ENCODE data around the gene ACMSD. TPM values are rescaled to one million over a fixed set of nuclear protein-coding genes. Genes with fewer than 3 reads are reported as not detected.
"Not testable (repeated sequence)": the region's sequence is repeated elsewhere in the genome, so short reads cannot be mapped to it uniquely, and the experiment has no call there.

ACMSD gene
- polyA plus RNA-seq, 1 of the 3 experiments (the other 2 are of a cell fraction), result not detected

DNA sequence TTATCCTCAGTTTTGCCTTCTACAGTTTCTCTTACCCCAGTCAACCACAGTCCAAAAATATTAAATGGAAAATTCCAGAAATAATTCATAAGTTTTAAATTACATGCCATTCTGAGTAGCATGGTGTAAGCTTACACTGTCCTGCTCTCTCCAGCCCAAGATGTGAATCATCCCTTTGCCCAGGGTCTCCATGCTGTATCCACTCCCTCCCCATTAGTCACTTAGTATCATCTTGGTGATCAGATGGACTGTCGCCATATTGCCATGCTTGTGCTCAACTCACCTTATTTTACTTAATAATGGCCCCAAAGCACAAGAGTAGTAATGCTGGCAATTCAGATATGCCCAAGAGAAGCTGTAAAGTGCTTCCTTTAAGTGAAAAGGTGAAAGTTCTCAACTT, 61.7 kb downstream of the ACMSD start:
- Histone ChIP-seq H3K27ac (ENCODE audit: low read depth in 2 of 2, low read length in 1 of 2) (0 out of 4 replicates have a peak overlapping the region, but pooled peaks of 1 of the 2 experiments have one; percentile 19), H3K36me3 (replicated peaks in 1 of 2; ENCODE audit: control insufficient read depth in 1 of 2, insufficient read depth in 2 of 2, low read length in 1 of 2) (no peaks in the 10 kb centered on the region), H3K4me1 (ENCODE audit: control insufficient read depth in 1 of 2, insufficient read depth in 2 of 2, low read depth in 1 of 2, low read length in 1 of 2) (no peaks in the 10 kb centered on the region; a peak in 1 of 4 replicates), H3K4me3 (ENCODE audit: low read depth in 2 of 2, low read length in 1 of 2) (no peak overlapping the region), H3K9ac (no peak overlapping the region), H3K4me2 (no peak overlapping the region; the same call in 1 of the 2 replicates), H2AFZ (ENCODE audit: low read depth) (peak overlapping the region; percentile 92), H3F3A (replicated peaks; ENCODE audit: insufficient read depth) (peaks cover 10% of the 10 kb centered on the region), H3K9me2 (no peaks in the 10 kb centered on the region), H3K27me3 (ENCODE audit: insufficient read depth) (no peaks in the 10 kb centered on the region), H3K9me3 (no peaks in the 10 kb centered on the region), H4K20me1 (ENCODE audit: insufficient read depth) (no peaks in the 10 kb centered on the region), H3K79me2 (ENCODE audit: insufficient read depth) (no peaks in the 10 kb centered on the region)
- DNase-seq, result no peak
- CTCF ChIA-PET, result interaction anchor here (0.9 to 1.9 kb wide), 3 partner anchors 9 to 440 kb away, joined by 3 to 5 read pairs (median 3); no protein-coding TSS in a partner anchor
- TF ChIP-seq SIN3A (IDR thresholded peaks at IDR 0.05; ENCODE audit: borderline replicate concordance, low read depth, low read length) (no peak), FOSL2 (IDR thresholded peaks at IDR 0.05; ENCODE audit: borderline replicate concordance, low read depth) (peak; percentile 63; the same call in 1 of the 2 replicates), GATA2 (CRISPR knock-in tag; IDR thresholded peaks at IDR 0.05) (no peak), JUND (IDR thresholded peaks at IDR 0.05) (peak; percentile 26; the same call in 1 of the 2 replicates), TCF12 (IDR thresholded peaks at IDR 0.05) (peak; percentile 26; the same call in 1 of the 2 replicates), EP300 (IDR thresholded peaks at IDR 0.05; ENCODE audit: borderline replicate concordance in 1 of 2, low read depth in 1 of 2, low read length in 1 of 2) (peak in 1 of 2 experiments; percentile 34; a peak in 1 of 4 replicates), RAD21 (IDR thresholded peaks at IDR 0.05; ENCODE audit: low read length) (no peak), RCOR1 (IDR thresholded peaks at IDR 0.05; ENCODE audit: low read length) (no peak), NFIC (IDR thresholded peaks at IDR 0.05; ENCODE audit: borderline replicate concordance) (no peak), YY1 (IDR thresholded peaks at IDR 0.05; ENCODE audit: low read depth) (peak; percentile 67; the same call in 1 of the 2 replicates)
- TF ChIP-seq, protein P1, sequence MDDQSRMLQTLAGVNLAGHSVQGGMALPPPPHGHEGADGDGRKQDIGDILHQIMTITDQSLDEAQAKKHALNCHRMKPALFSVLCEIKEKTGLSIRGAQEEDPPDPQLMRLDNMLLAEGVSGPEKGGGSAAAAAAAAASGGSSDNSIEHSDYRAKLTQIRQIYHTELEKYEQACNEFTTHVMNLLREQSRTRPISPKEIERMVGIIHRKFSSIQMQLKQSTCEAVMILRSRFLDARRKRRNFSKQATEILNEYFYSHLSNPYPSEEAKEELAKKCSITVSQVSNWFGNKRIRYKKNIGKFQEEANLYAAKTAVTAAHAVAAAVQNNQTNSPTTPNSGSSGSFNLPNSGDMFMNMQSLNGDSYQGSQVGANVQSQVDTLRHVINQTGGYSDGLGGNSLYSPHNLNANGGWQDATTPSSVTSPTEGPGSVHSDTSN (IDR thresholded peaks at IDR 0.05), result peak; percentile 21; the same call in 1 of the 2 replicates
- 44% methylated on average over 1 of the region's 1 CpG for WGBS (ENCODE audit: low lambda C conversion rate)
- POLR2A ChIA-PET, result no interaction called here

DNA sequence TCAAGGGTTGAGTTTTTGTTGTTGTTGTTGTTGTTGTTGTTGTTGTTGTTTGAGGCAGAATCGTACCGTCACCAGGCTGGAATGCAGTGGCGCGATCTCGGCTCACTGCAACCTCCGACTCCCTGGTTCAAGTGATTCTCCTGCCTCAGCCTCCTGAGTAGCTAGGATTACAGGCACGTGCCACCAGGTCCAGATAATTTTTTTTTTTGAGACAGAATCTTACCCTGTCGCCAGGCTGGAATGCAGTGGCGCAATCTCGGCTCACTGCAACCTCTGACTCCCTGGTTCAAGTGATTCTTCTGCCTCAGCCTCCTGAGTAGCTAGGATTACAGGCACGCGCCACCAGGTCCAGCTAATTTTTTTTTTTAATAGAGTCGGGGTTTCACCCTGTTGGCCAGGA, 65.3 kb downstream of the ACMSD start:
- H3K4me3 ChIP-seq (ENCODE audit: low read depth in 2 of 2, low read length in 1 of 2); H3K9me3 ChIP-seq; H3K4me1 ChIP-seq (ENCODE audit: control insufficient read depth in 1 of 2, insufficient read depth in 2 of 2, low read depth in 1 of 2, low read length in 1 of 2); H3F3A ChIP-seq (replicated peaks; ENCODE audit: insufficient read depth); H2AFZ ChIP-seq (ENCODE audit: low read depth); H3K79me2 ChIP-seq (ENCODE audit: insufficient read depth); H3K36me3 ChIP-seq (replicated peaks in 1 of 2; ENCODE audit: control insufficient read depth in 1 of 2, insufficient read depth in 2 of 2, low read length in 1 of 2); H3K27ac ChIP-seq (ENCODE audit: low read depth in 2 of 2, low read length in 1 of 2); DNase-seq; H4K20me1 ChIP-seq (ENCODE audit: insufficient read depth); H3K4me2 ChIP-seq; POLR2A ChIA-PET; H3K27me3 ChIP-seq (ENCODE audit: insufficient read depth); H3K9me2 ChIP-seq; H3K9ac ChIP-seq: not testable (repeated sequence)
- WGBS (ENCODE audit: low lambda C conversion rate), result 82% methylated on average over 13 of the region's 13 CpGs
- CTCF ChIA-PET, result interaction anchor here (1.4 kb wide), 1 partner anchor 453 kb away, joined by 4 read pairs; no protein-coding TSS in a partner anchor

DNA sequence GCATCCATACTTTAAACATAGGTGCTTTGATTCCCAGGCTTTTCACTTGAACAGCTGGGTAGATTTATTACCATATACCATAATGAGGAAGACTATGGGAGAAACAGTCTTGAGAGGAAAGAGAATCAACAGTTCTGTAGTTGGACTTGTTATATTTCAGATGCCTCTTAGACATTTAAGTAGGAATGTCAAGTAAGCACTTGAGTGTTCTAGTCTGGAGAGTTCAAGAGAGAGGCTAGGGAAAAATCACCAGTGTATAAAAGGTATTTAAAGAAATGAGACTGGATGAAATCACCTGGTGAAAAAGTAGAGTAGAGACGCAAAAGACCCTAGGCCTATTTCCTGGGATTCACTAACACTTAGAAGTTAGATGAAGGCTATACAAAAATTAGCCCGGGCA, 66.8 kb downstream of the ACMSD start:
- no peak overlapping the region for H3K4me2 ChIP-seq
- ChIA-PET CTCF (no interaction called here), POLR2A (no interaction called here)
- H3K79me2 ChIP-seq (ENCODE audit: insufficient read depth), result no peaks in the 10 kb centered on the region
- H3K4me1 ChIP-seq (ENCODE audit: control insufficient read depth in 1 of 2, insufficient read depth in 2 of 2, low read depth in 1 of 2, low read length in 1 of 2), result no peaks in the 10 kb centered on the region; a peak in 1 of 4 replicates
- WGBS (ENCODE audit: low lambda C conversion rate), result 89% methylated on average over 2 of the region's 2 CpGs
- no peak overlapping the region for H2AFZ ChIP-seq (ENCODE audit: low read depth)
- H3K9ac ChIP-seq, result no peak overlapping the region
- no peaks in the 10 kb centered on the region for H3K36me3 ChIP-seq (replicated peaks in 1 of 2; ENCODE audit: control insufficient read depth in 1 of 2, insufficient read depth in 2 of 2, low read length in 1 of 2)
- no peak for DNase-seq
- H3K9me2 ChIP-seq, result no peaks in the 10 kb centered on the region
- no peaks in the 10 kb centered on the region for H4K20me1 ChIP-seq (ENCODE audit: insufficient read depth)
- no peaks in the 10 kb centered on the region for H3K27me3 ChIP-seq (ENCODE audit: insufficient read depth)
- no peak overlapping the region for H3K27ac ChIP-seq (ENCODE audit: low read depth in 2 of 2, low read length in 1 of 2)
- no peaks in the 10 kb centered on the region for H3K9me3 ChIP-seq
- no peak overlapping the region for H3K4me3 ChIP-seq (ENCODE audit: low read depth in 2 of 2, low read length in 1 of 2)
- H3F3A ChIP-seq (replicated peaks; ENCODE audit: insufficient read depth), result peaks cover under 1% of the 10 kb centered on the region
- TF ChIP-seq POLR2AphosphoS5 (IDR thresholded peaks at IDR 0.05; ENCODE audit: low read depth, low read length) (no peak), NRF1 (IDR thresholded peaks at IDR 0.05; ENCODE audit: low read depth, low read length) (no peak), RCOR1 (IDR thresholded peaks at IDR 0.05; ENCODE audit: low read length) (no peak), FOXJ3 (CRISPR knock-in tag; IDR thresholded peaks at IDR 0.05) (no peak), EP300 (IDR thresholded peaks at IDR 0.05; ENCODE audit: borderline replicate concordance in 1 of 2, low read depth in 1 of 2, low read length in 1 of 2) (no peak), EZH2phosphoT487 (IDR thresholded peaks at IDR 0.05; ENCODE audit: borderline replicate concordance, low read depth) (no peak)
- TF ChIP-seq, protein P2, sequence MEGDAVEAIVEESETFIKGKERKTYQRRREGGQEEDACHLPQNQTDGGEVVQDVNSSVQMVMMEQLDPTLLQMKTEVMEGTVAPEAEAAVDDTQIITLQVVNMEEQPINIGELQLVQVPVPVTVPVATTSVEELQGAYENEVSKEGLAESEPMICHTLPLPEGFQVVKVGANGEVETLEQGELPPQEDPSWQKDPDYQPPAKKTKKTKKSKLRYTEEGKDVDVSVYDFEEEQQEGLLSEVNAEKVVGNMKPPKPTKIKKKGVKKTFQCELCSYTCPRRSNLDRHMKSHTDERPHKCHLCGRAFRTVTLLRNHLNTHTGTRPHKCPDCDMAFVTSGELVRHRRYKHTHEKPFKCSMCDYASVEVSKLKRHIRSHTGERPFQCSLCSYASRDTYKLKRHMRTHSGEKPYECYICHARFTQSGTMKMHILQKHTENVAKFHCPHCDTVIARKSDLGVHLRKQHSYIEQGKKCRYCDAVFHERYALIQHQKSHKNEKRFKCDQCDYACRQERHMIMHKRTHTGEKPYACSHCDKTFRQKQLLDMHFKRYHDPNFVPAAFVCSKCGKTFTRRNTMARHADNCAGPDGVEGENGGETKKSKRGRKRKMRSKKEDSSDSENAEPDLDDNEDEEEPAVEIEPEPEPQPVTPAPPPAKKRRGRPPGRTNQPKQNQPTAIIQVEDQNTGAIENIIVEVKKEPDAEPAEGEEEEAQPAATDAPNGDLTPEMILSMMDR (IDR thresholded peaks at IDR 0.05), result no peak
- TF ChIP-seq, protein P3, sequence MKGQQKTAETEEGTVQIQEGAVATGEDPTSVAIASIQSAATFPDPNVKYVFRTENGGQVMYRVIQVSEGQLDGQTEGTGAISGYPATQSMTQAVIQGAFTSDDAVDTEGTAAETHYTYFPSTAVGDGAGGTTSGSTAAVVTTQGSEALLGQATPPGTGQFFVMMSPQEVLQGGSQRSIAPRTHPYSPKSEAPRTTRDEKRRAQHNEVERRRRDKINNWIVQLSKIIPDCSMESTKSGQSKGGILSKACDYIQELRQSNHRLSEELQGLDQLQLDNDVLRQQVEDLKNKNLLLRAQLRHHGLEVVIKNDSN (IDR thresholded peaks at IDR 0.05; ENCODE audit: borderline replicate concordance, low read depth), result no peak
